SJCRH30 (cell line): Measurements from ENCODE around the gene LRRN4. TPM values are rescaled to one million over a fixed set of nuclear protein-coding genes. Genes with fewer than 3 reads are reported as not detected.
"Not testable (repeated sequence)": the region's sequence is repeated elsewhere in the genome, so short reads cannot be mapped to it uniquely, and the experiment has no call there.

Source experiments
- DNase-seq, 2 experiments: peaks; one replicate each; pipeline ENCODE4 v3.0.0-alpha.2; 2015 to 2020
- H3K27ac ChIP-seq: fragments of 250-450 bp; sonication (Bioruptor Pico); 2 replicates; pipeline ENCODE4 v1.5.1; 2020; ENCODE audit warnings: mild to moderate bottlenecking, moderate library complexity
- H3K27me3 ChIP-seq: fragments of 250-450 bp; sonication (Bioruptor Pico); 2 replicates; pipeline ENCODE4 v1.5.1; 2020; ENCODE audit warnings: mild to moderate bottlenecking, moderate library complexity
- H3K36me3 ChIP-seq: fragments of 250-450 bp; sonication (Bioruptor Pico); 2 replicates; pipeline ENCODE4 v1.5.1; 2020; ENCODE audit warnings: mild to moderate bottlenecking, moderate library complexity
- H3K4me1 ChIP-seq: fragments of 250-450 bp; sonication (Bioruptor Pico); 2 replicates; pipeline ENCODE4 v1.5.1; 2020; ENCODE audit warnings: mild to moderate bottlenecking, moderate library complexity
- H3K4me3 ChIP-seq: fragments of 250-450 bp; sonication (Bioruptor Pico); 2 replicates; pipeline ENCODE4 v1.5.1; 2020; ENCODE audit warnings: mild to moderate bottlenecking, moderate library complexity
- H3K9me3 ChIP-seq: fragments of 250-450 bp; sonication (Bioruptor Pico); replicated peaks from 2 replicates; pipeline ENCODE4 v1.5.1; 2020; ENCODE audit warnings: mild to moderate bottlenecking, moderate library complexity
- total RNA-seq: library from RNA; depleted of rRNA; stranded (reverse); fragments of >200 nt; shearing (Covaris generic); gene quantifications from 2 replicates; pipeline ENCODE4 v1.2.3, GENCODE V29; 2014

Gene LRRN4
- total RNA-seq, 1 experiment from 2014 or later, result 3.3 TPM

- Histone ChIP-seq H3K9me3 (no peaks in the 10 kb centered on the region), H3K27me3 (no peaks in the 10 kb centered on the region), H3K4me1 (peaks cover 8% of the 10 kb centered on the region; the same call in 1 of the 2 replicates), H3K36me3 (no peaks in the 10 kb centered on the region), H3K4me3 (no peak overlapping the region), H3K27ac (no peak overlapping the region)
- DNase-seq, result no peak
Measured at GRCh38 chr20:6051505-6051904, 2.4 kb downstream of the LRRN4 start.

GRCh38 chr20:6048391-6048790, 5.5 kb downstream of the LRRN4 start:
- H3K27me3 ChIP-seq, result no peaks in the 10 kb centered on the region

GRCh38 chr20:6046432-6046831, 7.4 kb downstream of the LRRN4 start:
- DNase-seq, result no peak
- H3K9me3 ChIP-seq, result no peaks in the 10 kb centered on the region
- no peaks in the 10 kb centered on the region for H3K4me1 ChIP-seq
- peaks cover 6% of the 10 kb centered on the region for H3K36me3 ChIP-seq
- H3K4me3 ChIP-seq, result no peak overlapping the region
- no peak overlapping the region for H3K27ac ChIP-seq
- no peaks in the 10 kb centered on the region for H3K27me3 ChIP-seq

More at GRCh38 chr20:6048391-6048790, 5.5 kb downstream of the LRRN4 start:
- Histone ChIP-seq H3K4me1 (no peaks in the 10 kb centered on the region), H3K27ac (no peak overlapping the region), H3K9me3 (no peaks in the 10 kb centered on the region), H3K36me3 (no peaks in the 10 kb centered on the region), H3K4me3 (no peak overlapping the region)
- DNase-seq, result no peak

- Histone ChIP-seq H3K36me3 (peaks cover 15% of the 10 kb centered on the region), H3K27me3 (no peaks in the 10 kb centered on the region), H3K4me3 (no peak overlapping the region), H3K27ac (no peak overlapping the region), H3K9me3 (no peaks in the 10 kb centered on the region), H3K4me1 (no peaks in the 10 kb centered on the region)
- DNase-seq, result no peak
Measured at GRCh38 chr20:6045566-6045965, 8.3 kb downstream of the LRRN4 start.

- no peaks in the 10 kb centered on the region for H3K9me3 ChIP-seq
- H3K36me3 ChIP-seq, result peaks cover 22% of the 10 kb centered on the region
- H3K27me3 ChIP-seq, result no peaks in the 10 kb centered on the region
- no peaks in the 10 kb centered on the region for H3K4me1 ChIP-seq
- no peak for DNase-seq
- no peak overlapping the region for H3K27ac ChIP-seq
- no peak overlapping the region for H3K4me3 ChIP-seq
Measured at GRCh38 chr20:6044115-6044514, 9.7 kb downstream of the LRRN4 start.

- H3K36me3 ChIP-seq, result peaks cover 38% of the 10 kb centered on the region
- no peak for DNase-seq
- H3K4me1 ChIP-seq, result no peaks in the 10 kb centered on the region
- H3K27me3 ChIP-seq, result no peaks in the 10 kb centered on the region
- H3K4me3 ChIP-seq, result no peak overlapping the region
- no peak overlapping the region for H3K27ac ChIP-seq
- no peaks in the 10 kb centered on the region for H3K9me3 ChIP-seq
Measured at GRCh38 chr20:6041808-6042265, 12.0 kb downstream of the LRRN4 start.

- Histone ChIP-seq H3K27me3 (no peaks in the 10 kb centered on the region), H3K36me3 (peaks cover 45% of the 10 kb centered on the region), H3K4me1 (no peaks in the 10 kb centered on the region), H3K27ac (no peak overlapping the region), H3K4me3 (no peak overlapping the region), H3K9me3 (no peaks in the 10 kb centered on the region)
- no peak for DNase-seq
Measured at GRCh38 chr20:6040958-6041807, 12.7 kb downstream of the LRRN4 start.

GRCh38 chr20:6040540-6040939, 13.3 kb downstream of the LRRN4 start:
- Histone ChIP-seq H3K4me3 (no peak overlapping the region), H3K9me3 (no peaks in the 10 kb centered on the region), H3K4me1 (no peaks in the 10 kb centered on the region), H3K27me3 (no peaks in the 10 kb centered on the region), H3K27ac (no peak overlapping the region), H3K36me3 (peaks cover 49% of the 10 kb centered on the region)
- DNase-seq, result no peak

- no peak overlapping the region for H3K4me3 ChIP-seq
- H3K27ac ChIP-seq, result no peak overlapping the region
- no peaks in the 10 kb centered on the region for H3K27me3 ChIP-seq
- no peaks in the 10 kb centered on the region for H3K4me1 ChIP-seq
- DNase-seq, result no peak
- peaks cover 50% of the 10 kb centered on the region for H3K36me3 ChIP-seq
- H3K9me3 ChIP-seq, result no peaks in the 10 kb centered on the region
Measured at GRCh38 chr20:6039766-6040165, 14.1 kb downstream of the LRRN4 start.

GRCh38 chr20:6038256-6038655, 15.6 kb downstream of the LRRN4 start:
- peaks cover 58% of the 10 kb centered on the region for H3K36me3 ChIP-seq
- H3K4me1 ChIP-seq, result no peaks in the 10 kb centered on the region
- H3K27me3 ChIP-seq, result no peaks in the 10 kb centered on the region
- no peak for DNase-seq
- H3K27ac ChIP-seq, result no peak overlapping the region
- no peak overlapping the region for H3K4me3 ChIP-seq
- H3K9me3 ChIP-seq, result no peaks in the 10 kb centered on the region

GRCh38 chr20:6037082-6037481, 16.8 kb downstream of the LRRN4 start:
- Histone ChIP-seq H3K4me1 (no peaks in the 10 kb centered on the region), H3K36me3 (peaks cover 55% of the 10 kb centered on the region)
- DNase-seq, result no peak

GRCh38 chr20:6036213-6036612, 17.6 kb downstream of the LRRN4 start:
- no peak for DNase-seq
- Histone ChIP-seq H3K27ac (no peak overlapping the region), H3K36me3 (peaks cover 53% of the 10 kb centered on the region), H3K9me3 (no peaks in the 10 kb centered on the region), H3K27me3 (no peaks in the 10 kb centered on the region), H3K4me3 (no peak overlapping the region), H3K4me1 (no peaks in the 10 kb centered on the region)

More at GRCh38 chr20:6037082-6037481, 16.8 kb downstream of the LRRN4 start:
- Histone ChIP-seq H3K27me3 (no peaks in the 10 kb centered on the region), H3K4me3 (no peak overlapping the region), H3K9me3 (no peaks in the 10 kb centered on the region), H3K27ac (no peak overlapping the region)

- no peaks in the 10 kb centered on the region for H3K9me3 ChIP-seq
- no peaks in the 10 kb centered on the region for H3K4me1 ChIP-seq
- H3K27ac ChIP-seq, result no peak overlapping the region
- H3K4me3 ChIP-seq, result no peak overlapping the region
- H3K36me3 ChIP-seq, result peaks cover 43% of the 10 kb centered on the region
- H3K27me3 ChIP-seq, result no peaks in the 10 kb centered on the region
- DNase-seq, result no peak
Measured at GRCh38 chr20:6034134-6034969, 19.5 kb downstream of the LRRN4 start.

- not testable (repeated sequence) for H3K27ac ChIP-seq, H3K4me1 ChIP-seq
- peaks cover 38% of the 10 kb centered on the region for H3K36me3 ChIP-seq
Measured at GRCh38 chr20:6032907-6033306, 21.0 kb downstream of the LRRN4 start.

GRCh38 chr20:6030453-6031080, 23.3 kb downstream of the LRRN4 start:
- H3K27ac ChIP-seq, result no peak overlapping the region
- peaks cover 23% of the 10 kb centered on the region for H3K36me3 ChIP-seq
- no peaks in the 10 kb centered on the region for H3K4me1 ChIP-seq
- H3K9me3 ChIP-seq, result no peaks in the 10 kb centered on the region
- no peak overlapping the region for H3K4me3 ChIP-seq
- DNase-seq, result no peak
- no peaks in the 10 kb centered on the region for H3K27me3 ChIP-seq

More at GRCh38 chr20:6032907-6033306, 21.0 kb downstream of the LRRN4 start:
- not testable (repeated sequence) for DNase-seq, H3K4me3 ChIP-seq, H3K27me3 ChIP-seq, H3K9me3 ChIP-seq
